Epidermal melanocyte (primary cell): ENCODE data around the gene CEP55.
"Not testable (repeated sequence)": the region's sequence is repeated elsewhere in the genome, so short reads cannot be mapped to it uniquely, and the experiment has no call there.

Experiments
- DNase-seq: peaks from one replicate; pipeline ENCODE4 v3.0.0; 2011; ENCODE audit warnings: low spot score; ENCODE audit not compliant: insufficient read length

The CEP55 gene

GRCh38 chr10:93496322-93497041 lies at the start of gene CEP55:
Gene CEP55 (plus strand): TSS chr10:93496612. CDS start chr10:93500052, 3,440 bp downstream.
- DNase-seq = peak; percentile 76

GRCh38 chr10:93447019-93447418 lies 49.4 kb upstream of the CEP55 start:
- no peak for DNase-seq

GRCh38 chr10:93447970-93448369 lies 48.4 kb upstream of the CEP55 start:
- no peak for DNase-seq

- no peak for DNase-seq
Observed at GRCh38 chr10:93451244-93451947, 45.0 kb upstream of the CEP55 start.

GRCh38 chr10:93452143-93452542 lies 44.3 kb upstream of the CEP55 start:
- no peak for DNase-seq

- no peak for DNase-seq
Observed at GRCh38 chr10:93454146-93454545, 42.3 kb upstream of the CEP55 start.

GRCh38 chr10:93454736-93455135 lies 41.7 kb upstream of the CEP55 start:
- no peak for DNase-seq

GRCh38 chr10:93456480-93456879 lies 39.9 kb upstream of the CEP55 start:
- no peak for DNase-seq

GRCh38 chr10:93457511-93457910 lies 38.9 kb upstream of the CEP55 start:
- no peak for DNase-seq

- DNase-seq = peak; percentile 81
Observed at GRCh38 chr10:93458821-93459257, 37.6 kb upstream of the CEP55 start.

- no peak for DNase-seq
Observed at GRCh38 chr10:93459466-93459865, 36.9 kb upstream of the CEP55 start.

GRCh38 chr10:93461109-93461806 lies 35.2 kb upstream of the CEP55 start:
- DNase-seq = no peak

GRCh38 chr10:93461807-93462178 lies 34.6 kb upstream of the CEP55 start:
- no peak for DNase-seq

- DNase-seq = no peak
Observed at GRCh38 chr10:93462371-93462770, 34.0 kb upstream of the CEP55 start.

- no peak for DNase-seq
Observed at GRCh38 chr10:93462881-93463280, 33.5 kb upstream of the CEP55 start.

- no peak for DNase-seq
Observed at GRCh38 chr10:93463723-93464476, 32.5 kb upstream of the CEP55 start.

- no peak for DNase-seq
Observed at GRCh38 chr10:93464776-93465388, 31.5 kb upstream of the CEP55 start.

- DNase-seq = peak; percentile 88
Observed at GRCh38 chr10:93465806-93466675, 30.4 kb upstream of the CEP55 start.

GRCh38 chr10:93467635-93468034 lies 28.8 kb upstream of the CEP55 start:
- not testable (repeated sequence) for DNase-seq
